ENCODE measurements around the gene CCDC74B.
"Not testable (repeated sequence)": the region's sequence is repeated elsewhere in the genome, so short reads cannot be mapped to it uniquely, and the experiment has no call there.

Gene CCDC74B

GRCh38 chr2:130143266-130144039 is 1.5 kb downstream of the CCDC74B start:
- DNase-seq: not testable (repeated sequence)

DNA sequence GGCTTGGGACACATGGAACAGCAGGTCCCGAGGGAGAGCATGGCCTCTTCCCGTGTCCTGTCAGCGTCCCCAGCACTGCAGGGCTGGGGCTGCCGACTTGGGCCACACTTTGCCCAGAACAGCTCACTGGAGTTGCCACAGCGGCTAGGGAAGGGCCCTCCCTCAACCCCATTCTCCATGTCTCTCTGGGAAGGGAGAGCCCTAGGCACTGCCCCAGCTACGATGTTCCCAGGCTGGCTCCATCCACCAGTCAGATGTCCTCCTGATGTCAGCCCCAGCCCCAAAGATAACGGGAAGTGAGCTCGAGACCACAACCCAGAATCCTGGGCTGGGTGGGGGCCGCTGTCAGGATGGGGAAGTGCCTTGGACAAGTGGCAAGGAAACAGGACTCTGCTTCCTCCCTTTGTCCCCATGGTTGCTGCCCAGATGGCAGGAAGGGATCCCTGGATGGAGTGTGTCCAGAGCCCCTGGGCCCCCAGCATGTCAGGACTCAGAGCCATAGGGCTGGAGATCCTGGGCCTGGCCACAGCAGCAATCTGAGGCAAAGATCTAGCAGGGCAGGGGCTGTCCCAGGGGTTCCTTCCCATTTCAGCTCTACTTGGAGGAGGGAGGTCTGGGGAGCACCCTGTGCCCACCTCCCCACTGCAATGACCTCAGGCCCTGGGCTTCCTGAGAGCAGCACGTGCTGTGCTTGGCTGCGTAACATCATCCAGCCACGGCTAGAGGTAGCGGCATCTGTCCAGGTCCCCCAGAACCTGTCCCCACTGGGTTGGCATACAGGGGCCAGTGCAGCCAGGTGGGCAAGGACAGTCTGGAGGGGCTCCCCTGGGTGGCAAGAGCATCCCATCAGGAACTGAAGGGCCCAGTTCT is 2.3 kb downstream of the CCDC74B start:
- DNase-seq: not testable (repeated sequence)

GRCh38 chr2:130141645-130142370 is 3.1 kb downstream of the CCDC74B start:
- DNase-seq: not testable (repeated sequence)

DNA sequence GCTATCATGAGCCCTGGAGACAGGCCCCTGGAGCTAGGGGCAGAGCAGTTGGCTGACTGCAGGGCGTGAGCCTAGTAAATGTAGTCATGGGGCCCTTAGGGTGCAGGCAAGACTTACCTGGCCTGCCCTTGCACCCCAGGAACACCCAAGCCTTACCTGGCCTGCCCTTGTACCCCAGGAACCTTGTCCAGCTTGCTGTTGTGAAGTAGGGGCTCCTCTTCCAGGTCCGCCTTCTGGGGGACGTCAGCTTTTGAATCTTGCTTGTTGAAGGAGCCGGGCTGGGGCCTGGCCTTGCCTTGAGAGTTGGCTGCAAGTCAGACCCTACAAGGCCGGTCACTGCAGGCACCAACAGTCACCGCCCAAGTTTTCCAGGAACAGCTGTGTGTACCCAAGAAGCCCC is 3.9 kb downstream of the CCDC74B start:
- DNase-seq: not testable (repeated sequence)

DNA sequence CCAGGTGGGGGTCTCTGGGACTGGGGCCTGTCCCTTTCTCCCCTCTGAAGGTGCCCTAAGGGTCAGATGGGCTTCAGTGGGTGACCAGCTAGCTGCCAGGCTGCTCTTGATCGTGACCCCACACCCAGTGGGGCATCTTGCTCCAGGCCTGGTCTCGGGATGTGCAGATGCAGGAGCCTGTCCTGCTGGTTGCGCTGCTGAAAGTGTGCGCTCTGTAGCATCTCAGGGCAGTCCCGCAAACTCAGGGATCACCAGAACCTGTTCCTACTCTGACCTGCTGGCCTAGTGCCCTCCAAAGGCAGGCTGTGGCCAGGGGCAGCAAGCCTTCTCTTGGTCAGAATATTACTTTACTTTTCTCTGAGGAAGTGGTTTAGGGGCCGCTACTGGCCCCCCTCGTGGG is 4.4 kb downstream of the CCDC74B start:
- not testable (repeated sequence) for DNase-seq

DNA sequence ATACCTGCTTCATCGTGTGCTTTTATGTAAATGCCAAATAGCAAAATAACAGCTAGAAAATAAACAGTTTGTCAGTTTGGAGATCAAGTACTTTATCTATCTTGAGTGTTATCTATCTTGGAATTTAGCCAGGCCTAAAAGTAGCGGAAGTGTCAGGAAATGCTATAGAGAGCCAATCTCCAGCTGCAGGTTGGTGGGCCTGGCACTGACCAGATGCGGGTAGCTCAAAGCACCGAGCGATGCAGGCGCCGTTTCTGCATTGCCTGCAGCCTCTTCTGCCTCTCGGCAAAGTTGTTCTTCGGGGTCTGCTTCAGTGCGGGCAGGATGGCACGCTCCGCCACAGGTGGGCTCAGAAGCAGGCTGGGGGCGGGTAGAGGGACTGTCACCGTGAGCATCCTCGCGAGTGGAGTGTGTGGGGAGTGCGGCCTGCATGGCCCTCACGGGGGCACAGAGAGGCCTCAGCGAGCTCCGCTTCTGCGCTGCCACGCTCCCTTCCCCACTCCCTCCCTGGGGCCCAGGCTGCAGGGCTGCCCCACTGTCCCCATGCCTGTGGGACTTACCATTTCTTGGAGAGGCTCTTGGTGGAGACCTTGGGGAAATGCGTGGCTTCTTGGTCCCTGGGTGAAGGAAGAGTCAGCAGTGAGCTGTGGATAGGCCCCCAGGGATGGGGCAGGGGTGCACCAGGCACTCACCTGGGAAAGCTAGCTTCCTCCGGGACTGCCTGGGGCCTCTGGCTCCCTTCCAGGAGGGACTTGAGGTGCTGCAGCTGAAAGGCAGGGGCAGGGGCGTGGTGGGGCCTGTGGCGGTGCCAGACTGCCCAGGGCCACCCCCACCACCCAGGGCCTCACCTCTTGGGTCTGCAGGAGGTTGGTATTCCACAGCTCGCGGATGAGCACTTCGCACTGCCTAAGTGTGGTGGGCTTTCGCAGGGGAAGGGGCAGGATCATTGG is 5.3 kb downstream of the CCDC74B start:
- DNase-seq: not testable (repeated sequence)

DNA sequence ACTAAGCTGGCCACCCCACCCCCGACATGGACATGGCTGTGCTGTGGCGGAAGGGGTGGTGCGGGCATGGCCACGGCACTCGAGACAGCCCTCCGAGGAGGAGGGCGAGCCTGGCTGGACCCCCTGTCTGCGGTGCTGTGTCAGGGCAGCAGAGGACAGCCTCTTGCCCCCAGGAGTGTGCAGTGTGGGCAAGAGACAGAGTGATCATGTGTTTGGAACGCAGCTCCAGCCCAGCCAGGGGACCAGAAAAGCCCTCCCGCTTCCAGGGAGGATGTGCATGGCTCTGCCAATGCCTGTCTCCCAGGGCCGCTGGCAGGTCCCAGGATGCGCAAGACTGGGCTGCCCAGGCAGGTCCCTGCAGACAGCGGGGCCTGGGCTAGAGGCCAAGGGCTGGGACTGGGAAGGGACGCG is 6.1 kb downstream of the CCDC74B start:
- DNase-seq: not testable (repeated sequence)

GRCh38 chr2:130138326-130138725 is 6.6 kb downstream of the CCDC74B start:
- DNase-seq: not testable (repeated sequence)

- DNase-seq: not testable (repeated sequence)
These were observed 7.8 kb downstream of the CCDC74B start for GRCh38 chr2:130137118-130137517.

- DNase-seq: not testable (repeated sequence)
These were observed 8.4 kb downstream of the CCDC74B start for GRCh38 chr2:130136546-130136945.

GRCh38 chr2:130135692-130136541 is 9.0 kb downstream of the CCDC74B start:
- no peak for DNase-seq

DNA sequence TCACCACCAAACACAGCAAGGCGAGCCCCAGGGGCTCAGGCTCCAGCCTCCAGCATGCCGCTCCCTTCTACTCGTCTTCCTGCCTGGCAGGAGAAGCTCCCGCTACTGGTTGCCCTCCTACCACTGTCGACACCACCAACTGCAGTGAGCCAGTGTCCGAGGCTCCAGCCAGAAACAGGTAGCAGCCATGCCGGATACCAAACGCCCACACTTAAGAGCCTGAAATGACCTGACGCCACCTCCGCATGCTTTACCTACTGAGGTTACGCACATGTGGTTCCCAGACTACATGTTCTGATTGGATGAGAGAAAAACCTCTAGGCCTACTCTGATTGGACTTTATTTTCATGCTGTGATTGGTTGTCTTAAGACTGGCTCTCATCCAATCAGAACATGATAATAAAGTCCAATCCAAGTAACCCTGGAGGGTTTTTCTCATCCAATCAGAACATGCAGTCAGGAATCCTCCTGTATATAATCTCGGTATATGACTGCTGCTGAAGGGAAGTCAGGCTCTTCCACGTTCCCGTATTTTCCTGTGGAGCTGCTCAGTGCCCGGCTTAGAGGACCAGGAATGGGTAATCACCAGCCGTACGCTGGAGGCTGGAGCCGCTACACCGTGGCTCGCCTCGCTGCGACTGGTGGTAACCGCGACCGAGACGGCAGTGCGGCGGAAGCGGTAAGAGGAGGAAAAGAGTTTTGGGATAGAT is 15.6 kb downstream of the CCDC74B start, which contains the start of gene POTEF:
TSS of gene POTEF (minus strand) at position 103 of the 710 bp plus-strand sequence. CDS start 8,707 bp downstream, outside the sequence.
- DNase-seq: not testable (repeated sequence)

GRCh38 chr2:130128464-130128863 is 16.4 kb downstream of the CCDC74B start:
- DNase-seq: not testable (repeated sequence)

- not testable (repeated sequence) for DNase-seq
These were observed 17.2 kb downstream of the CCDC74B start for GRCh38 chr2:130127726-130128125.

- not testable (repeated sequence) for DNase-seq
These were observed 24.0 kb downstream of the CCDC74B start for GRCh38 chr2:130120924-130121323.

GRCh38 chr2:130102597-130103363 is 42.1 kb downstream of the CCDC74B start:
- not testable (repeated sequence) for DNase-seq

Data from 8988T (cell line).